HepG2 (cell line): ENCODE measurements around the gene NUDT13. TPM values are rescaled to one million over a fixed set of nuclear protein-coding genes. Genes with fewer than 3 reads are reported as not detected.
A peak's percentile ranks its signal among the peaks of the same experiment; 100 is the strongest.

Experiments used
- EED ChIP-seq: sonication (generic); formaldehyde crosslinking; IDR thresholded peaks from 2 replicates; pipeline ENCODE4 v1.5.0; 2020; ENCODE audit warnings: mild to moderate bottlenecking, missing genetic modification reagents
- ETV5 ChIP-seq: IDR thresholded peaks from 2 replicates; pipeline ENCODE4 v1.6.1; 2018; ENCODE audit warnings: missing biosample characterization, missing genetic modification reagents, inconsistent platforms, borderline replicate concordance
- GPN1 ChIP-seq: sonication (generic); formaldehyde crosslinking; IDR thresholded peaks from 2 replicates; pipeline ENCODE4 v1.5.1; 2020; ENCODE audit warnings: missing genetic modification reagents, borderline replicate concordance
- IKZF5 ChIP-seq: IDR thresholded peaks from 2 replicates; pipeline ENCODE4 v1.6.1; 2018; ENCODE audit warnings: missing genetic modification reagents, mild to moderate bottlenecking, missing compliant biosample characterization
- MEF2D ChIP-seq: sonication (generic); formaldehyde crosslinking; IDR thresholded peaks from 2 replicates; pipeline ENCODE4 v1.5.1; 2020; ENCODE audit warnings: mild to moderate bottlenecking, missing genetic modification reagents
- ONECUT2 ChIP-seq: sonication (generic); formaldehyde crosslinking; IDR thresholded peaks from 2 replicates; pipeline ENCODE4 v1.4.0; 2020; ENCODE audit warnings: missing genetic modification reagents
- RARG ChIP-seq: sonication (generic); formaldehyde crosslinking; IDR thresholded peaks from 2 replicates; pipeline ENCODE4 v1.4.0; 2020; ENCODE audit warnings: low read depth, mild to moderate bottlenecking, missing genetic modification reagents
- RXRB ChIP-seq: IDR thresholded peaks from 2 replicates; pipeline ENCODE4 v1.6.1; 2016; ENCODE audit warnings: borderline replicate concordance, missing genetic modification reagents, missing compliant biosample characterization
- TRAFD1 ChIP-seq: sonication (generic); formaldehyde crosslinking; IDR thresholded peaks from 2 replicates; pipeline ENCODE4 v1.5.1; 2020; ENCODE audit warnings: missing genetic modification reagents, mild to moderate bottlenecking, borderline replicate concordance
- ZFP91 ChIP-seq: sonication (generic); formaldehyde crosslinking; IDR thresholded peaks from 2 replicates; pipeline ENCODE4 v1.9.0; 2022; ENCODE audit warnings: missing genetic modification reagents, mild to moderate bottlenecking, borderline replicate concordance
- ZMAT3 ChIP-seq: sonication (generic); formaldehyde crosslinking; conservative IDR thresholded peaks from 2 replicates; pipeline ENCODE4 v1.7.0; 2021; ENCODE audit warnings: missing genetic modification reagents
- ZNF10 ChIP-seq: sonication (generic); formaldehyde crosslinking; IDR thresholded peaks from 2 replicates; pipeline ENCODE4 v1.4.0; 2020; ENCODE audit warnings: mild to moderate bottlenecking, low read depth, missing genetic modification reagents, borderline replicate concordance
- ZNF441 ChIP-seq: sonication (generic); formaldehyde crosslinking; IDR thresholded peaks from 2 replicates; pipeline ENCODE4 v1.7.0; 2021; ENCODE audit warnings: missing genetic modification reagents, borderline replicate concordance
- ZNF567 ChIP-seq: sonication (generic); formaldehyde crosslinking; IDR thresholded peaks from 2 replicates; pipeline ENCODE4 v1.8.1; 2023; ENCODE audit warnings: mild to moderate bottlenecking, missing genetic modification reagents, borderline replicate concordance
- ZSCAN29 ChIP-seq: sonication (generic); formaldehyde crosslinking; conservative IDR thresholded peaks from 2 replicates; pipeline ENCODE4 v1.4.0; 2020; ENCODE audit warnings: mild to moderate bottlenecking, missing genetic modification reagents
- polyA plus RNA-seq, 8 experiments: library from polyadenylated mRNA; depleted of rRNA in 3 of 8; stranded (reverse) in 7 of 8; unstranded in 1 of 8; fragments of >200 nt; fragmentation: Illumina TruSeq in 4 of 8; extraction: Trizol in 4 of 8; gene quantifications; 2 replicates each; pipeline versions ENCODE4 v1.2.1 to v1.2.3, GENCODE V29; 2011 to 2016; ENCODE audit warnings: low read depth in 4 of 8, missing spikeins in 1 of 8, mixed read lengths in 1 of 8; ENCODE audit not compliant: insufficient read depth in 1 of 8
- total RNA-seq, 5 experiments: library from RNA; depleted of rRNA; stranded (reverse); fragments of >200 nt; fragmentation: Illumina TruSeq; extraction: Trizol; gene quantifications; 2 replicates each; pipeline ENCODE4 v1.2.3, GENCODE V29; 2016; ENCODE audit warnings: low read depth in 1 of 5
- TF ChIP-seq, protein P1 (sequence below): sonication (generic); formaldehyde crosslinking; IDR thresholded peaks from 2 replicates; pipeline ENCODE4 v1.4.0; 2020; ENCODE audit warnings: mild to moderate bottlenecking, missing genetic modification reagents
- TF ChIP-seq, protein P2 (sequence below): sonication (generic); formaldehyde crosslinking; IDR thresholded peaks from 2 replicates; pipeline ENCODE4 v1.4.0; 2020; ENCODE audit warnings: low read depth, missing genetic modification reagents
- TF ChIP-seq, protein P3 (sequence below), 2 experiments: fragments of 450-650 bp in 1 of 2; sonication (generic) in 1 of 2; formaldehyde crosslinking; IDR thresholded peaks; 2 replicates each; pipeline versions ENCODE4 v1.5.0 to v1.8.0; 2020 to 2022; ENCODE audit warnings: mild to moderate bottlenecking in 1 of 2, missing genetic modification reagents in 1 of 2

NUDT13 gene
- total and polyA plus RNA-seq, 2 of the 13 experiments (the other 11 are each of a cell fraction or from before 2014, with no cell fraction given): 4.2 to 6.5 TPM

- TF ChIP-seq TRAFD1 (CRISPR knock-in tag) (no peak), ZSCAN29 (CRISPR knock-in tag) (no peak), IKZF5 (CRISPR knock-in tag) (no peak), MEF2D (CRISPR knock-in tag) (no peak), ONECUT2 (CRISPR knock-in tag) (peak; percentile 67), ZFP91 (no peak), ZNF567 (CRISPR knock-in tag) (no peak), ETV5 (peak; percentile 34; the same call in 1 of the 2 replicates), ZNF441 (CRISPR knock-in tag) (no peak), RARG (CRISPR knock-in tag) (no peak), ZNF10 (no peak), ZMAT3 (CRISPR knock-in tag) (no peak), EED (CRISPR knock-in tag) (no peak), GPN1 (CRISPR knock-in tag) (no peak), RXRB (CRISPR knock-in tag) (peak; percentile 57)
- TF ChIP-seq, protein P1, sequence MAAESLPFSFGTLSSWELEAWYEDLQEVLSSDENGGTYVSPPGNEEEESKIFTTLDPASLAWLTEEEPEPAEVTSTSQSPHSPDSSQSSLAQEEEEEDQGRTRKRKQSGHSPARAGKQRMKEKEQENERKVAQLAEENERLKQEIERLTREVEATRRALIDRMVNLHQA (CRISPR knock-in tag): no peak
- TF ChIP-seq, protein P2, sequence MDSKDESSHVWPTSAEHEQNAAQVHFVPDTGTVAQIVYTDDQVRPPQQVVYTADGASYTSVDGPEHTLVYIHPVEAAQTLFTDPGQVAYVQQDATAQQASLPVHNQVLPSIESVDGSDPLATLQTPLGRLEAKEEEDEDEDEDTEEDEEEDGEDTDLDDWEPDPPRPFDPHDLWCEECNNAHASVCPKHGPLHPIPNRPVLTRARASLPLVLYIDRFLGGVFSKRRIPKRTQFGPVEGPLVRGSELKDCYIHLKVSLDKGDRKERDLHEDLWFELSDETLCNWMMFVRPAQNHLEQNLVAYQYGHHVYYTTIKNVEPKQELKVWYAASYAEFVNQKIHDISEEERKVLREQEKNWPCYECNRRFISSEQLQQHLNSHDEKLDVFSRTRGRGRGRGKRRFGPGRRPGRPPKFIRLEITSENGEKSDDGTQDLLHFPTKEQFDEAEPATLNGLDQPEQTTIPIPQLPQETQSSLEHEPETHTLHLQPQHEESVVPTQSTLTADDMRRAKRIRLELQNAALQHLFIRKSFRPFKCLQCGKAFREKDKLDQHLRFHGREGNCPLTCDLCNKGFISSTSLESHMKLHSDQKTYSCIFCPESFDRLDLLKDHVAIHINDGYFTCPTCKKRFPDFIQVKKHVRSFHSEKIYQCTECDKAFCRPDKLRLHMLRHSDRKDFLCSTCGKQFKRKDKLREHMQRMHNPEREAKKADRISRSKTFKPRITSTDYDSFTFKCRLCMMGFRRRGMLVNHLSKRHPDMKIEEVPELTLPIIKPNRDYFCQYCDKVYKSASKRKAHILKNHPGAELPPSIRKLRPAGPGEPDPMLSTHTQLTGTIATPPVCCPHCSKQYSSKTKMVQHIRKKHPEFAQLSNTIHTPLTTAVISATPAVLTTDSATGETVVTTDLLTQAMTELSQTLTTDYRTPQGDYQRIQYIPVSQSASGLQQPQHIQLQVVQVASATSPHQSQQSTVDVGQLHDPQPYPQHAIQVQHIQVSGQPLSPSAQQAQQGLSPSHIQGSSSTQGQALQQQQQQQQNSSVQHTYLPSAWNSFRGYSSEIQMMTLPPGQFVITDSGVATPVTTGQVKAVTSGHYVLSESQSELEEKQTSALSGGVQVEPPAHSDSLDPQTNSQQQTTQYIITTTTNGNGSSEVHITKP (CRISPR knock-in tag): peak; percentile 79; the same call in 1 of the 2 replicates
- TF ChIP-seq, protein P3, sequence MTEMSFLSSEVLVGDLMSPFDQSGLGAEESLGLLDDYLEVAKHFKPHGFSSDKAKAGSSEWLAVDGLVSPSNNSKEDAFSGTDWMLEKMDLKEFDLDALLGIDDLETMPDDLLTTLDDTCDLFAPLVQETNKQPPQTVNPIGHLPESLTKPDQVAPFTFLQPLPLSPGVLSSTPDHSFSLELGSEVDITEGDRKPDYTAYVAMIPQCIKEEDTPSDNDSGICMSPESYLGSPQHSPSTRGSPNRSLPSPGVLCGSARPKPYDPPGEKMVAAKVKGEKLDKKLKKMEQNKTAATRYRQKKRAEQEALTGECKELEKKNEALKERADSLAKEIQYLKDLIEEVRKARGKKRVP (CRISPR knock-in tag; IDR thresholded peaks at IDR 0.05): no peak
These were observed 22.0 kb upstream of the NUDT13 start (continued) for GRCh38 chr10:73088304-73088703.
